IMR-90 (cell line): ENCODE measurements around the gene CMTM6. TPM values are rescaled to one million over a fixed set of nuclear protein-coding genes. Genes with fewer than 3 reads are reported as not detected.

Experiments used
- ATAC-seq: fragments of 200-7000 bp; cut with Tn5 transposase; 2 replicates; pipeline ENCODE4 v1.9.1; 2020; ENCODE audit warnings: low read depth, mild to moderate bottlenecking, moderate library complexity
- BruUV-seq: library from RNA; stranded (reverse); fragments of 400-500 nt; replicated peaks from 2 replicates; lab custom pipeline; 2021; lab: Mats Ljungman, UMichigan
- CTCF ChIA-PET: fragments of 300-600 bp; formaldehyde crosslinking; extraction: SDS; loops from one replicate; lab custom pipeline; 2021; ENCODE audit warnings: antibody characterized with exemption; lab: Yijun Ruan, JAX
- POLR2A ChIA-PET: fragments of 300-600 bp; sonication (Branson Sonifier 250); formaldehyde crosslinking; loops from one replicate; lab custom pipeline; 2022; ENCODE audit warnings: antibody characterized with exemption; ENCODE audit not compliant: unreplicated experiment; lab: Charles Lee
- DNase-seq: peaks from one replicate; pipeline ENCODE4 v3.0.0; 2013
- H2AFZ ChIP-seq: replicated peaks from 2 replicates; pipeline ENCODE3; 2013; ENCODE audit warnings: low read length, mild to moderate bottlenecking; ENCODE audit not compliant: poor library complexity
- H2AK5ac ChIP-seq: 2 replicates; pipeline ENCODE4 v1.6.1; 2013; ENCODE audit warnings: low read depth, low read length, inconsistent platforms
- H2AK9ac ChIP-seq: replicated peaks from 2 replicates; pipeline ENCODE3; 2013; ENCODE audit warnings: mild to moderate bottlenecking, low read depth, low read length, moderate library complexity; ENCODE audit not compliant: poor library complexity
- H2BK120ac ChIP-seq: 2 replicates; pipeline ENCODE4 v1.6.1; 2013; ENCODE audit warnings: low read depth, low read length, inconsistent platforms
- H2BK15ac ChIP-seq: 3 replicates; pipeline ENCODE4 v1.6.1; 2013; ENCODE audit warnings: low read depth, low read length, inconsistent platforms
- H2BK20ac ChIP-seq: 2 replicates; pipeline ENCODE4 v1.6.1; 2013; ENCODE audit warnings: low read depth, mild to moderate bottlenecking, inconsistent platforms, low read length, moderate library complexity
- H2BK5ac ChIP-seq: 2 replicates; pipeline ENCODE4 v1.6.1; 2013; ENCODE audit warnings: mild to moderate bottlenecking, low read depth, low read length, inconsistent platforms; ENCODE audit not compliant: poor library complexity, severe bottlenecking
- H3K14ac ChIP-seq: replicated peaks from 2 replicates; pipeline ENCODE4 v1.6.1; 2013; ENCODE audit warnings: low read depth, low read length, inconsistent platforms
- H3K18ac ChIP-seq: 2 replicates; pipeline ENCODE4 v1.6.1; 2013; ENCODE audit warnings: low read depth, low read length, control low read depth
- H3K23ac ChIP-seq: 2 replicates; pipeline ENCODE4 v1.6.1; 2013; ENCODE audit warnings: low read depth, low read length, inconsistent platforms
- H3K27ac ChIP-seq: 2 replicates; pipeline ENCODE4 v1.5.1; 2013; ENCODE audit warnings: mild to moderate bottlenecking, control low read depth, low read length; ENCODE audit not compliant: insufficient read depth
- H3K27me3 ChIP-seq: 2 replicates; pipeline ENCODE4 v1.6.1; 2013; ENCODE audit warnings: low read length; ENCODE audit not compliant: control insufficient read depth, insufficient read depth
- H3K36me3 ChIP-seq: 2 replicates; pipeline ENCODE4 v1.6.1; 2013; ENCODE audit warnings: low read length, mixed read lengths; ENCODE audit not compliant: control insufficient read depth, insufficient read depth
- H3K4ac ChIP-seq: 2 replicates; pipeline ENCODE4 v1.6.1; 2013; ENCODE audit warnings: low read depth, low read length, inconsistent platforms
- H3K4me1 ChIP-seq: 2 replicates; pipeline ENCODE4 v1.6.1; 2013; ENCODE audit warnings: low read length, mixed read lengths; ENCODE audit not compliant: control insufficient read depth, insufficient read depth
- H3K4me2 ChIP-seq: 2 replicates; pipeline ENCODE4 v1.6.1; 2013; ENCODE audit warnings: low read depth, mild to moderate bottlenecking, control low read depth, low read length, moderate library complexity
- H3K4me3 ChIP-seq: 2 replicates; pipeline ENCODE4 v1.5.1; 2013; ENCODE audit warnings: low read depth, mild to moderate bottlenecking, control low read depth, low read length, moderate library complexity; ENCODE audit not compliant: insufficient read depth
- H3K56ac ChIP-seq: 2 replicates; pipeline ENCODE4 v1.6.1; 2013; ENCODE audit warnings: low read length, inconsistent platforms; ENCODE audit not compliant: insufficient read depth; ENCODE audit errors: extremely low read depth
- H3K79me1 ChIP-seq, 2 experiments: 2 replicates each; pipeline ENCODE4 v1.6.1; 2013; ENCODE audit warnings: low read length in 2 of 2, inconsistent platforms in 1 of 2, low read depth in 1 of 2
- H3K9ac ChIP-seq: 2 replicates; pipeline ENCODE4 v1.6.1; 2013; ENCODE audit warnings: low read depth, low read length, control low read depth
- H3K9me1 ChIP-seq: 2 replicates; pipeline ENCODE4 v1.6.1; 2013; ENCODE audit warnings: low read length, inconsistent platforms; ENCODE audit not compliant: insufficient read depth
- H3K9me3 ChIP-seq: 2 replicates; pipeline ENCODE4 v1.6.1; 2013; ENCODE audit warnings: low read length; ENCODE audit not compliant: control insufficient read depth, insufficient read depth
- H4K20me1 ChIP-seq: 2 replicates; pipeline ENCODE4 v1.6.1; 2013; ENCODE audit warnings: low read length, inconsistent platforms; ENCODE audit not compliant: insufficient read depth
- H4K5ac ChIP-seq: 2 replicates; pipeline ENCODE4 v1.6.1; 2013; ENCODE audit warnings: mild to moderate bottlenecking, low read depth, low read length, control low read depth
- H4K8ac ChIP-seq, 2 experiments: 2 replicates each; pipeline ENCODE4 v1.6.1; 2013; ENCODE audit warnings: low read depth in 2 of 2, low read length in 2 of 2, control low read depth in 1 of 2, inconsistent platforms in 1 of 2
- H4K91ac ChIP-seq: 2 replicates; pipeline ENCODE4 v1.6.1; 2013; ENCODE audit warnings: low read depth, low read length, inconsistent platforms; ENCODE audit not compliant: insufficient read depth
- CEBPB ChIP-seq: IDR thresholded peaks from 2 replicates; pipeline ENCODE4 v1.6.1; 2012; ENCODE audit warnings: low read depth, low read length, improper control_type of control experiment
- CHD1 ChIP-seq: IDR thresholded peaks from 2 replicates; pipeline ENCODE4 v1.6.1; 2012; ENCODE audit warnings: low read depth, low read length, improper control_type of control experiment
- FOS ChIP-seq: fragments of 150-350 bp; IDR thresholded peaks from 2 replicates; pipeline ENCODE4 v1.6.1; 2016; ENCODE audit warnings: low read depth, low read length
- MAFK ChIP-seq: IDR thresholded peaks from 2 replicates; pipeline ENCODE4 v1.6.1; 2012; ENCODE audit warnings: low read depth, low read length, improper control_type of control experiment
- MAZ ChIP-seq: IDR thresholded peaks from 2 replicates; pipeline ENCODE4 v1.6.1; 2012; ENCODE audit warnings: low read depth, mild to moderate bottlenecking, low read length, improper control_type of control experiment, moderate library complexity, borderline replicate concordance
- MXI1 ChIP-seq: IDR thresholded peaks from 2 replicates; pipeline ENCODE4 v1.6.1; 2012; ENCODE audit warnings: low read depth, mild to moderate bottlenecking, low read length, moderate library complexity, borderline replicate concordance
- NFE2L2 ChIP-seq: fragments of 150-350 bp; IDR thresholded peaks from 2 replicates; pipeline ENCODE4 v1.6.1; 2016; ENCODE audit warnings: low read depth, mild to moderate bottlenecking, low read length
- POLR2A ChIP-seq: IDR thresholded peaks from 2 replicates; pipeline ENCODE4 v1.6.1; 2012; ENCODE audit warnings: mild to moderate bottlenecking, low read depth, low read length
- RAD21 ChIP-seq: IDR thresholded peaks from 2 replicates; pipeline ENCODE4 v1.6.1; 2012; ENCODE audit warnings: low read length, improper control_type of control experiment
- RCOR1 ChIP-seq: IDR thresholded peaks from 2 replicates; pipeline ENCODE4 v1.6.1; 2012; ENCODE audit warnings: mild to moderate bottlenecking, low read length, improper control_type of control experiment; ENCODE audit not compliant: insufficient replicate concordance
- RFX5 ChIP-seq: IDR thresholded peaks from 2 replicates; pipeline ENCODE4 v1.8.0; 2012; ENCODE audit warnings: low read depth, mild to moderate bottlenecking, low read length, moderate library complexity
- SMC3 ChIP-seq: fragments of 150-350 bp; IDR thresholded peaks from 2 replicates; pipeline ENCODE4 v1.6.1; 2016; ENCODE audit warnings: low read depth, mild to moderate bottlenecking, antibody characterized with exemption, low read length, moderate library complexity
- WGBS, 2 experiments: methylation state at CpG; one replicate each; pipeline versions ENCODE4 v1.1.5 to v1.1.7; 2013; ENCODE audit warnings: missing lambda C conversion rate in 2 of 2; ENCODE audit not compliant: insufficient read length in 1 of 2; ENCODE audit errors: extremely low coverage in 2 of 2; 5-methylcytosine and 5-hydroxymethylcytosine counted together
- dilution Hi-C: fragments of 300-500 bp; cut with HindIII; formaldehyde crosslinking; loops from one replicate; pipeline ENCODE4 v1.14.3; 2018; ENCODE audit warnings: low sequenced_read_pairs; ENCODE audit not compliant: unreplicated experiment
- in situ Hi-C: fragments of 300-500 bp; cut with MboI; formaldehyde crosslinking; loops from 3 replicates; pipeline ENCODE4 v1.14.3; 2019; ENCODE audit warnings: low sequenced_read_pairs, inconsistent platforms, mixed read lengths
- intact Hi-C: fragments of 100-400 bp; cut with micrococcal nuclease; formaldehyde crosslinking; loops from 2 replicates; pipeline ENCODE4 v1.10.0; 2022
- polyA plus RNA-seq, 3 experiments: library from polyadenylated mRNA; depleted of rRNA; stranded (reverse); fragments of >200 nt; gene quantifications; 2 replicates each; pipeline ENCODE4 v1.2.3, GENCODE V29; 2012; ENCODE audit warnings: low replicate concordance in 1 of 3
- total RNA-seq: library from RNA; depleted of rRNA; stranded (reverse); fragments of >200 nt; gene quantifications from 2 replicates; pipeline ENCODE4 v1.2.3, GENCODE V29; 2012
- TF ChIP-seq, protein P1 (sequence below): fragments of 150-350 bp; IDR thresholded peaks from 2 replicates; pipeline ENCODE4 v1.6.1; 2016; ENCODE audit warnings: low read depth, mild to moderate bottlenecking, low read length, moderate library complexity, borderline replicate concordance
- TF ChIP-seq, protein P2 (sequence below): conservative IDR thresholded peaks from 2 replicates; pipeline ENCODE4 v1.5.1; 2012; ENCODE audit warnings: mild to moderate bottlenecking, low read depth, low read length, improper control_type of control experiment

Gene CMTM6
- total and polyA plus RNA-seq, 2 of the 4 experiments (the other 2 are of a cell fraction), result 29.4 to 36.6 TPM

DNA sequence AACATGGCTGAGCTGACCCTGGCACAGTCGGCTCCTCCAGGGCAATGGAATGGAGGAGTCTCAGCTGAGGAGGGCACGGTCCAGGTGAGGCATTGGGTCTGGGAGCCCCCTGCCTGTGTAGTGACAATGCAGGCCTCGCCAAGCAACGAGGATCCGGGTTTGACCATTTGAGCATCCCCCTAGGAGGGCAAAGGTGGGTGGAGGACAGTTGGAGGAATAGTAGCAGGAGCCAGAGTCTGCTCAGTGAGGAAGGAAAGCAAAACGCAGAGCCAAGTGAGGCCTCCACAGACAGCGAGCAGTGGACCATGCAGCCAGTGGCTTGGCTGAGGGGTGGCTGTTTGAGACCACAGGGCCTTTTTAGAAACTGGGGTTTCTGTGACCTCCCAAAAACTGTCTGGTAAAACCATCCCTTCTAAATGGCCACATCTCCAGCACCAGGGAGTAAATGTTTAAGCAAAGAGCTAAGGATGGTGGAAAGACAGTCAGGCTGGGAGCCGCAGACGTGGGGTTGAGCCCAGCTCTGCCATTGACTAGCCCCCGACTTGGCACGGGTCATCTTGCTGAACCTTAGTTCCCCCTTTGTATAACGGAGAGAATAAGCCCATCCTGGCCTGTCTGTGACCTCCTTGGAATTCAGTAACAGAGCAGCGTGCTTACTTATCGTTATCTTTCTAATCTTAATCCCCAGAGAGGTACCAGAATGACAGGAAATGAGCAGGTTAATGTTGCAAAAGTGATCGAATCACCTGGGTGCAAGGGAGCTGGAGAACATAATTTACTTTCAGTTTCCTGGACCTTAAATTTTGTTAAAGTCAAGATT lies 46.8 kb downstream of the CMTM6 start:
- Histone ChIP-seq H4K5ac (no peak overlapping the region), H4K91ac (no peak overlapping the region), H4K8ac (no peak overlapping the region; a peak in 1 of 4 replicates), H3K4me2 (no peak overlapping the region), H4K20me1 (0 out of 2 replicates have a peak, but pooled peaks cover 6% of the 10 kb centered on the region), H2BK120ac (no peak overlapping the region), H2BK20ac (no peak overlapping the region), H3K14ac (no peak overlapping the region), H3K56ac (no peak overlapping the region), H3K4me1 (peaks cover 10% of the 10 kb centered on the region), H3K27me3 (no peaks in the 10 kb centered on the region), H3K36me3 (no peaks in the 10 kb centered on the region), H3K9ac (no peak overlapping the region), H2AK5ac (peak overlapping the region; percentile 8; the same call in 1 of the 2 replicates), H3K9me3 (no peaks in the 10 kb centered on the region), H3K4ac (no peak overlapping the region), H3K4me3 (no peak overlapping the region), H2AK9ac (no peak overlapping the region), H3K79me1 (no peaks in the 10 kb centered on the region), H3K9me1 (peaks cover 6% of the 10 kb centered on the region; the same call in 1 of the 2 replicates), H3K27ac (no peak overlapping the region), H3K23ac (peak overlapping the region; percentile 9; the same call in 1 of the 2 replicates), H2AFZ (peak overlapping the region; percentile 24), H3K18ac (no peak overlapping the region), H2BK5ac (no peak overlapping the region), H2BK15ac (no peak overlapping the region)
- no peak for DNase-seq
- WGBS, 2 experiments, result 86% methylated on average over 8 of the region's 15 CpGs; no CpG with 5 or more reads in 1 of the 2 experiments
- in situ Hi-C loops (no loop called here), intact Hi-C loops (no loop called here), dilution Hi-C loops (no loop called here)
- POLR2A ChIA-PET, result interaction anchor here (0.6 kb wide), 1 partner anchor 147 kb away, joined by 11 read pairs; no protein-coding TSS in a partner anchor
- CTCF ChIA-PET, result no interaction called here
- ATAC-seq, result no peak
- BruUV-seq, result no TSS peak
- TF ChIP-seq FOS, result no peak
- TF ChIP-seq CHD1, result no peak
- TF ChIP-seq MAZ, result no peak
- TF ChIP-seq RCOR1, result no peak
- TF ChIP-seq RAD21, result no peak
- TF ChIP-seq NFE2L2, result no peak
- TF ChIP-seq CEBPB, result no peak
- TF ChIP-seq POLR2A, result no peak
- no peak for TF ChIP-seq MXI1
- TF ChIP-seq MAFK, result no peak
- TF ChIP-seq, protein P1, sequence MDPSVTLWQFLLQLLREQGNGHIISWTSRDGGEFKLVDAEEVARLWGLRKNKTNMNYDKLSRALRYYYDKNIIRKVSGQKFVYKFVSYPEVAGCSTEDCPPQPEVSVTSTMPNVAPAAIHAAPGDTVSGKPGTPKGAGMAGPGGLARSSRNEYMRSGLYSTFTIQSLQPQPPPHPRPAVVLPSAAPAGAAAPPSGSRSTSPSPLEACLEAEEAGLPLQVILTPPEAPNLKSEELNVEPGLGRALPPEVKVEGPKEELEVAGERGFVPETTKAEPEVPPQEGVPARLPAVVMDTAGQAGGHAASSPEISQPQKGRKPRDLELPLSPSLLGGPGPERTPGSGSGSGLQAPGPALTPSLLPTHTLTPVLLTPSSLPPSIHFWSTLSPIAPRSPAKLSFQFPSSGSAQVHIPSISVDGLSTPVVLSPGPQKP, result no peak
- no peak for TF ChIP-seq SMC3
- TF ChIP-seq RFX5, result no peak
- TF ChIP-seq, protein P2, sequence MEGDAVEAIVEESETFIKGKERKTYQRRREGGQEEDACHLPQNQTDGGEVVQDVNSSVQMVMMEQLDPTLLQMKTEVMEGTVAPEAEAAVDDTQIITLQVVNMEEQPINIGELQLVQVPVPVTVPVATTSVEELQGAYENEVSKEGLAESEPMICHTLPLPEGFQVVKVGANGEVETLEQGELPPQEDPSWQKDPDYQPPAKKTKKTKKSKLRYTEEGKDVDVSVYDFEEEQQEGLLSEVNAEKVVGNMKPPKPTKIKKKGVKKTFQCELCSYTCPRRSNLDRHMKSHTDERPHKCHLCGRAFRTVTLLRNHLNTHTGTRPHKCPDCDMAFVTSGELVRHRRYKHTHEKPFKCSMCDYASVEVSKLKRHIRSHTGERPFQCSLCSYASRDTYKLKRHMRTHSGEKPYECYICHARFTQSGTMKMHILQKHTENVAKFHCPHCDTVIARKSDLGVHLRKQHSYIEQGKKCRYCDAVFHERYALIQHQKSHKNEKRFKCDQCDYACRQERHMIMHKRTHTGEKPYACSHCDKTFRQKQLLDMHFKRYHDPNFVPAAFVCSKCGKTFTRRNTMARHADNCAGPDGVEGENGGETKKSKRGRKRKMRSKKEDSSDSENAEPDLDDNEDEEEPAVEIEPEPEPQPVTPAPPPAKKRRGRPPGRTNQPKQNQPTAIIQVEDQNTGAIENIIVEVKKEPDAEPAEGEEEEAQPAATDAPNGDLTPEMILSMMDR, result no peak
